NCI-H2196 treated with DMSO at 0.1 percent for 48 hours (cell line): ENCODE data around the gene CELF5.
"Not testable (repeated sequence)": the region's sequence is repeated elsewhere in the genome, so short reads cannot be mapped to it uniquely, and the experiment has no call there.

ENCODE experiments used
- DNase-seq: peaks from one replicate; lab custom pipeline; 2025; ENCODE audit not compliant: unreplicated experiment; lab: John Stamatoyannopoulos, UW

Gene CELF5

GRCh38 chr19:3206216-3206953, 18.1 kb upstream of the CELF5 start:
- no peak for DNase-seq

- no peak for DNase-seq
These were observed 16.8 kb upstream of the CELF5 start for GRCh38 chr19:3207461-3208242.

GRCh38 chr19:3208317-3209207, 15.9 kb upstream of the CELF5 start:
- DNase-seq = no peak

GRCh38 chr19:3210347-3211017, 14.0 kb upstream of the CELF5 start:
- DNase-seq = no peak

GRCh38 chr19:3211191-3211590, 13.3 kb upstream of the CELF5 start:
- no peak for DNase-seq

GRCh38 chr19:3213159-3213558, 11.3 kb upstream of the CELF5 start:
- DNase-seq = no peak

GRCh38 chr19:3216874-3217273, 7.6 kb upstream of the CELF5 start:
- DNase-seq = no peak

GRCh38 chr19:3220576-3220975, 3.9 kb upstream of the CELF5 start:
- DNase-seq = no peak

- not testable (repeated sequence) for DNase-seq
These were observed 2.9 kb upstream of the CELF5 start for GRCh38 chr19:3221576-3221975.

GRCh38 chr19:3222709-3223108, 1.8 kb upstream of the CELF5 start:
- no peak for DNase-seq

- DNase-seq = no peak
These were observed 666 bp downstream of the CELF5 start for GRCh38 chr19:3225169-3225485.

- no peak for DNase-seq
These were observed 1.2 kb downstream of the CELF5 start for GRCh38 chr19:3225677-3226093.

- no peak for DNase-seq
These were observed 2.7 kb downstream of the CELF5 start for GRCh38 chr19:3227054-3227626.

- DNase-seq = no peak
These were observed 4.9 kb downstream of the CELF5 start for GRCh38 chr19:3229346-3229743.

GRCh38 chr19:3229888-3230496, 5.5 kb downstream of the CELF5 start:
- no peak for DNase-seq

- no peak for DNase-seq
These were observed 6.8 kb downstream of the CELF5 start for GRCh38 chr19:3231288-3231687.

- DNase-seq = no peak
These were observed 8.7 kb downstream of the CELF5 start for GRCh38 chr19:3233116-3233515.

GRCh38 chr19:3233831-3234230, 9.4 kb downstream of the CELF5 start:
- no peak for DNase-seq

- no peak for DNase-seq
These were observed 10.3 kb downstream of the CELF5 start for GRCh38 chr19:3234800-3235199.

GRCh38 chr19:3235604-3236003, 11.1 kb downstream of the CELF5 start:
- DNase-seq = not testable (repeated sequence)
